Measurements from ENCODE around the gene ZDHHC13. TPM values are rescaled to one million over a fixed set of nuclear protein-coding genes. Genes with fewer than 3 reads are reported as not detected.

Gene ZDHHC13
- total RNA-seq, 1 experiment from 2014 or later, result 21.8 TPM

GRCh38 chr11:19079643-19080440, 37.1 kb upstream of the ZDHHC13 start:
- DNase-seq (ENCODE audit: low read depth, low spot score) (peak; percentile 47), ATAC-seq (peak; percentile 51)
- no peaks in the 10 kb centered on the region for H3K9me2 ChIP-seq (ENCODE audit: insufficient read depth)
- no peaks in the 10 kb centered on the region for H3K9me3 ChIP-seq (ENCODE audit: control insufficient read depth in 1 of 2, insufficient read depth in 1 of 2, low read depth in 1 of 2, low read length in 2 of 2)
- H3K79me2 ChIP-seq (ENCODE audit: insufficient read depth, low read length), result no peaks in the 10 kb centered on the region
- peak overlapping the region; percentile 41 for H3K4me2 ChIP-seq (ENCODE audit: low read length)
- no peaks in the 10 kb centered on the region for H3K27me3 ChIP-seq (ENCODE audit: insufficient read depth, low read length)
- no peaks in the 10 kb centered on the region for H4K20me1 ChIP-seq (ENCODE audit: insufficient read depth)
- CTCF ChIA-PET, result interaction anchor here (1.3 kb wide), 1 partner anchor 8 kb away, joined by 6 read pairs; no protein-coding TSS in a partner anchor
- H2AFZ ChIP-seq (ENCODE audit: low read depth, low read length, poor library complexity, severe bottlenecking), result no peak overlapping the region
- H3K4me3 ChIP-seq (replicated peaks in 1 of 2; ENCODE audit: low read depth in 1 of 2, low read length in 2 of 2), result no peak overlapping the region
- no peak overlapping the region for H3K9ac ChIP-seq (ENCODE audit: low read length)
- intact Hi-C loops (cut with micrococcal nuclease), result loop anchor here (10.0 kb wide), 2 partner anchors 1035 to 1255 kb away; no protein-coding TSS in a partner anchor
- H3K27ac ChIP-seq (ENCODE audit: low read depth, low read length), result no peak overlapping the region
- no peaks in the 10 kb centered on the region for H3K36me3 ChIP-seq (ENCODE audit: control insufficient read depth in 1 of 2, insufficient read depth in 2 of 2, low read length in 2 of 2)
- BruUV-seq (replicated peaks), result no TSS peak
- POLR2A ChIA-PET, result interaction anchor here (1.8 kb wide), 1 partner anchor 37 kb away, joined by 3 read pairs; the partner anchor contains the start of gene ZDHHC13
- peaks cover 6 to 25% of the 10 kb centered on the region in 2 experiments; a peak in 3 of 4 replicates for H3K4me1 ChIP-seq (ENCODE audit: control insufficient read depth in 1 of 2, insufficient read depth in 2 of 2, low read length in 2 of 2)
- RAD21 ChIA-PET (ENCODE audit: low non-redundant PET in 1 of 2, low total read pairs in 2 of 2, uncharacterized antibody in 2 of 2, unreplicated experiment in 2 of 2), result no interaction called here
- peak; percentile 78 for TF ChIP-seq SP1 (IDR thresholded peaks at IDR 0.05; ENCODE audit: low read depth)
- TF ChIP-seq POLR2AphosphoS5 (IDR thresholded peaks at IDR 0.05; ENCODE audit: low read depth, low read length), result peak; percentile 28; the same call in 1 of the 2 replicates
- peak; percentile 75; the same call in 1 of the 2 replicates for TF ChIP-seq ATF3 (IDR thresholded peaks at IDR 0.05)
- peak; percentile 41; the same call in 1 of the 2 replicates for TF ChIP-seq SRF (IDR thresholded peaks at IDR 0.05; ENCODE audit: low read depth)
- peak; percentile 79 for TF ChIP-seq FOSL1 (IDR thresholded peaks at IDR 0.05; ENCODE audit: low read depth)
- 0 out of 2 replicates have a peak, but pooled peaks have one; percentile 8 for TF ChIP-seq RAD21 (IDR thresholded peaks at IDR 0.05; ENCODE audit: low read depth)
- TF ChIP-seq CBX3 (IDR thresholded peaks at IDR 0.05; ENCODE audit: low read depth), result peak; percentile 45; the same call in 1 of the 2 replicates
- no peak for TF ChIP-seq TCF7L2 (IDR thresholded peaks at IDR 0.05; ENCODE audit: borderline replicate concordance, extremely low read depth, insufficient read depth, insufficient read length)
- peak; percentile 78 for TF ChIP-seq JUND (IDR thresholded peaks at IDR 0.05)
- no peak for TF ChIP-seq EZH2 (IDR thresholded peaks at IDR 0.05)
- TF ChIP-seq CEBPB (IDR thresholded peaks at IDR 0.05; ENCODE audit: low read depth), result peak; percentile 92
- no peak for TF ChIP-seq YY1 (IDR thresholded peaks at IDR 0.05; ENCODE audit: extremely low read depth, insufficient replicate concordance, low read depth, low read length)

All from HCT116 (cell line).